WERI-Rb-1 (cell line): Measurements from ENCODE around the gene DPP10.

Source experiments
- DNase-seq: peaks from one replicate; pipeline ENCODE4 v3.0.0-alpha.2; 2020
- H3K27ac ChIP-seq: fragments of 250-450 bp; sonication (Bioruptor Pico); 2 replicates; pipeline ENCODE4 v1.5.1; 2020; ENCODE audit warnings: mild to moderate bottlenecking, moderate library complexity
- H3K27me3 ChIP-seq: fragments of 250-450 bp; sonication (Bioruptor Pico); 2 replicates; pipeline ENCODE4 v1.5.1; 2021; ENCODE audit warnings: mild to moderate bottlenecking, low read depth, moderate library complexity; ENCODE audit not compliant: insufficient read depth, severe bottlenecking
- H3K36me3 ChIP-seq: fragments of 250-450 bp; sonication (Bioruptor Pico); 2 replicates; pipeline ENCODE4 v1.5.1; 2020; ENCODE audit warnings: mild to moderate bottlenecking, moderate library complexity
- H3K4me3 ChIP-seq: 2 replicates; pipeline ENCODE4 v1.5.1; 2011; ENCODE audit warnings: low read depth, mild to moderate bottlenecking, control low read depth, low read length
- H3K9me3 ChIP-seq: fragments of 250-450 bp; sonication (Bioruptor Pico); 2 replicates; pipeline ENCODE4 v1.5.1; 2021; ENCODE audit warnings: mild to moderate bottlenecking, moderate library complexity; ENCODE audit not compliant: severe bottlenecking
- TF ChIP-seq, protein P1 (sequence below): IDR thresholded peaks from 2 replicates; pipeline ENCODE4 v1.5.1; 2011; ENCODE audit warnings: low read depth, mild to moderate bottlenecking, control low read depth, inconsistent platforms, low read length

DPP10 gene

DNA sequence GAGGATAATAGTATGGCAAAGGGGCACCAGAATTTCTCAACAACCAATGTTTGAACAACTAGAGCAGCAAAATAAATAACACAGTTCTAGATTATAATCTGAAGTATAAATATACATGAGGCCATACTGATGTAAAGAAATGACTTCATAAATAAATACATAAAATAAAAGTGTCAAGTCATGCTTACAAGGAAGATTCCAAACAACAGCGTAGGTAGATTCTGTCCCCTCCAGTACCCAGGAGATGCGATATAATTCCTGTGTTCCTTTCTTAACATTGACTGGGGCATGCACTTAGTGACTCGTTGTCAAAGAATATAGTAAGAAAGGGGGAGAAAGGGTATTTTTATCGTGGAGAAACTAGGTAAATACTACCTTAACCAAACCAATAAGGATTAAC, 355.1 kb downstream of the DPP10 start:
- H3K4me3 ChIP-seq = no peak overlapping the region
- H3K9me3 ChIP-seq = no peaks in the 10 kb centered on the region

DNA sequence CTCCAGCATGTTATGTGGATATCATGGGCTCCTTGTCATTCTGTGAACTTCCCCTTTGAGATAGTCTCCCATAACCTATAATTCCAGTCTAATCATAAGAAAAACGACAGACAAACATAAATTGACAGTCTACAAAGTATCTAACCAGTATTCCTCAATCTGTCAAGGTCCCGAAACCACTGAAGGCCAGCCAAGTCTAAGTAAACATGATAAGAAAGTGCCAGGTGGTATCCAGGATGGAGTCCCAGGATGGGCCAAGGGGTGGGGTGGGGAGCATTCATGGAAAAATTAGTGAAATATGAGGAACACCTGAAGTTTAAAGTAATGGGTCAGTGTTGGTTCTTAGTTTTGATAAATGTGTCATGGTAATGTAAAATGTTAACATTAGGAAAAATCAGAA, 355.5 kb downstream of the DPP10 start:
- Histone ChIP-seq H3K4me3 (no peak overlapping the region), H3K27me3 (no peaks in the 10 kb centered on the region), H3K36me3 (no peaks in the 10 kb centered on the region), H3K27ac (no peak overlapping the region), H3K9me3 (no peaks in the 10 kb centered on the region)
- TF ChIP-seq, protein P1, sequence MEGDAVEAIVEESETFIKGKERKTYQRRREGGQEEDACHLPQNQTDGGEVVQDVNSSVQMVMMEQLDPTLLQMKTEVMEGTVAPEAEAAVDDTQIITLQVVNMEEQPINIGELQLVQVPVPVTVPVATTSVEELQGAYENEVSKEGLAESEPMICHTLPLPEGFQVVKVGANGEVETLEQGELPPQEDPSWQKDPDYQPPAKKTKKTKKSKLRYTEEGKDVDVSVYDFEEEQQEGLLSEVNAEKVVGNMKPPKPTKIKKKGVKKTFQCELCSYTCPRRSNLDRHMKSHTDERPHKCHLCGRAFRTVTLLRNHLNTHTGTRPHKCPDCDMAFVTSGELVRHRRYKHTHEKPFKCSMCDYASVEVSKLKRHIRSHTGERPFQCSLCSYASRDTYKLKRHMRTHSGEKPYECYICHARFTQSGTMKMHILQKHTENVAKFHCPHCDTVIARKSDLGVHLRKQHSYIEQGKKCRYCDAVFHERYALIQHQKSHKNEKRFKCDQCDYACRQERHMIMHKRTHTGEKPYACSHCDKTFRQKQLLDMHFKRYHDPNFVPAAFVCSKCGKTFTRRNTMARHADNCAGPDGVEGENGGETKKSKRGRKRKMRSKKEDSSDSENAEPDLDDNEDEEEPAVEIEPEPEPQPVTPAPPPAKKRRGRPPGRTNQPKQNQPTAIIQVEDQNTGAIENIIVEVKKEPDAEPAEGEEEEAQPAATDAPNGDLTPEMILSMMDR = no peak
- no peak for DNase-seq

More for the DNA sequence above, 355.1 kb downstream of the DPP10 start:
- Histone ChIP-seq H3K36me3 (no peaks in the 10 kb centered on the region), H3K27me3 (no peaks in the 10 kb centered on the region), H3K27ac (no peak overlapping the region)
- no peak for DNase-seq
- TF ChIP-seq, protein P1 = no peak

DNA sequence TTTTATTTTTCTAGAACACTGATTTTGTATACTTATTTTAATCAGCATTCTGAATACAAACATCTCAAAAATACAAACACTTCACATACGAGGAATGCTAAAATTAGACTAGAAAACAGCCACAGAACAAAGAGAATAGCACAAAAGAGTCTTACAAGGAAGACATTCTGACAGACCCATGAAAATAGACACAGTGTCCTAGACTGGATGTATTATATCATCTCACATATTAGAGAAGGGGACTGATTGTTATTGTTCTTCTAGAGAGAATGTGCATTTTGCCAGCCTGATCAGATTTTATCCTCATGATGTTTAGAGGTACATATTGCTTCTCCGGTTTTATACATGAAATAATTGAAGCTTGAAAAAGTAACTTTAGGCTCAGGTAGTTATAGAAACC, 357.9 kb downstream of the DPP10 start:
- no peak for DNase-seq
- H3K4me3 ChIP-seq = no peak overlapping the region
- no peaks in the 10 kb centered on the region for H3K9me3 ChIP-seq
- H3K36me3 ChIP-seq = no peaks in the 10 kb centered on the region
- no peak overlapping the region for H3K27ac ChIP-seq
- TF ChIP-seq, protein P1 = no peak
- no peaks in the 10 kb centered on the region for H3K27me3 ChIP-seq

DNA sequence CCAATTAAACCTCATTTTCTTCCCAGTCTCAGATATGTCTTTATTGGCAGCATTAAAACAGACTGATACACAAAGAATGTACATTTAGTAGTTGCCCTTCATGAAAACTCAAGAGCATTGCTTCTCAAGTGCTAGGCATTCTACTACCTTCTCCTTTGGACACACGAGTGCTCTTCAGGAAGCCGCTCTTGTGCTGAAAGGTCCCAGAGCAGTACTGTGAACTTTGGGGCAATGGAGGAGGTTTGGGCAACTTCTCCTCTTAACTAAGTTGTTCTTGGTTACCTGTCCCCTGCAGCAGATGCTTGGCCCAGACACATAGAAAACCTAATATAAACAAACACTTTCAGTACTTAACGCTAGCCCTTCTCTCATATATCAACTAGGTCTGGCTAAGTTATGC, 362.8 kb downstream of the DPP10 start:
- no peak for DNase-seq
- H3K9me3 ChIP-seq = no peaks in the 10 kb centered on the region
- H3K4me3 ChIP-seq = no peak overlapping the region

DNA sequence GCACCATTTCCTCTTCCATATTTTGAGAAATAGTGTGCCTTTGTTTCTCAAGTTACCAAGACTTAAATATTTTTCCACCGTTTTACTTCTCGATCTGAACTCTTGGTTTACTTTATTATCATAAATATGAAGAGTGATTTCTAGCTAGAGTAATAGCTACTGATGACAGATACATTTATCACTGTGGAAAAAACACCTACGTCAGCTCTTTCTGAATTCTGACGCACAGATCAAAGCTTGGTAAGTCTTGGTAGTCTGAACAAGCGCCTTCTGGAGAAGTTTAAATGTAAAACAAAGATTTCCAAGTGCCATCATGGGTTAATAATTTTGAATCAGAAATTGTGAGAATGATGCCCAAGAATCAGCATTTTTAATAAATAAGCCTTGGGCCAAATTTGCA, 367.7 kb downstream of the DPP10 start:
- Histone ChIP-seq H3K27ac (no peak overlapping the region), H3K36me3 (no peaks in the 10 kb centered on the region), H3K9me3 (no peaks in the 10 kb centered on the region), H3K4me3 (no peak overlapping the region), H3K27me3 (no peaks in the 10 kb centered on the region)
- TF ChIP-seq, protein P1 = no peak
- no peak for DNase-seq

More for the DNA sequence above, 362.8 kb downstream of the DPP10 start:
- TF ChIP-seq, protein P1 = no peak
- Histone ChIP-seq H3K27ac (no peak overlapping the region), H3K36me3 (no peaks in the 10 kb centered on the region), H3K27me3 (no peaks in the 10 kb centered on the region)

DNA sequence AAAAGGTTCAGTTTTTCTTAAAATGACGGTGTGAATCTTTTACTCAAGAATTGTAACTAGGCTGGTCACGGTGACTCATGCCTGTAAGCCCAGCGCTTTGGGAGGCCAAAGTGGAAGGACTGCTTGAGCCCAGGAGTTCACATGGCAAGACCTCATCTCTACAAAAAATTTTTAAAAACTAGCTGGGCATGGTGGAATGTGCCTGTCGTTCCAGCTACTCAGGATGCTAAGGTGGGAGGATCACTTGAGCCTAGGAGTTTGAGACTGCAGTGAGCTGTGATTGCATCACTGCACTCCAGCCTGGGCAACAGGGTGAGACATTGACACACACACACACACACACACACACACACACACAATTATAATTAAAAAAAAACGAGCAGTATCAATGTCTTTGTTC, 369.8 kb downstream of the DPP10 start:
- TF ChIP-seq, protein P1 = no peak
- no peak for DNase-seq

More for the DNA sequence above, 369.8 kb downstream of the DPP10 start:
- H3K4me3 ChIP-seq = no peak overlapping the region
- no peak overlapping the region for H3K27ac ChIP-seq
- H3K9me3 ChIP-seq = no peaks in the 10 kb centered on the region
- H3K36me3 ChIP-seq = no peaks in the 10 kb centered on the region
- no peaks in the 10 kb centered on the region for H3K27me3 ChIP-seq
